ENCODE results near the gene PPP1R3G.

DNA sequence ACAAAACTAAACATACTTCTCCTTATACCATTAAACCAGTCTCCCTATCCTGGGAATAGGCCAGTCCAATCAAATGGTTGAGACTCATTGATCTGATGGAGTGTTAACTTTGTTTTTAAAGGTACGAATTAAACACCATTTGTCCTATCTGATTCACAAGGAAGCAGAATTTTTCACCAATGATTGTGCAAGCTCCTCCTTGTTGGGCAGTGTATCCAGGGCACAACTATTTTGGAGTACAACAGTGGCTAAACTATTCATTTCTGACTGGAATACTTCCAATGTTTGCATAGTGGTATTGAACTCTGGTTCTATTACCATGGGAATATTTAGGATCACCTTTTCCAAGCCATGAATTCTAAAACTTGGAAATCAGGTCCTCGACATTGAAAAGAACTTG is 5.4 kb upstream of the PPP1R3G start:
- TF ChIP-seq, protein P1, sequence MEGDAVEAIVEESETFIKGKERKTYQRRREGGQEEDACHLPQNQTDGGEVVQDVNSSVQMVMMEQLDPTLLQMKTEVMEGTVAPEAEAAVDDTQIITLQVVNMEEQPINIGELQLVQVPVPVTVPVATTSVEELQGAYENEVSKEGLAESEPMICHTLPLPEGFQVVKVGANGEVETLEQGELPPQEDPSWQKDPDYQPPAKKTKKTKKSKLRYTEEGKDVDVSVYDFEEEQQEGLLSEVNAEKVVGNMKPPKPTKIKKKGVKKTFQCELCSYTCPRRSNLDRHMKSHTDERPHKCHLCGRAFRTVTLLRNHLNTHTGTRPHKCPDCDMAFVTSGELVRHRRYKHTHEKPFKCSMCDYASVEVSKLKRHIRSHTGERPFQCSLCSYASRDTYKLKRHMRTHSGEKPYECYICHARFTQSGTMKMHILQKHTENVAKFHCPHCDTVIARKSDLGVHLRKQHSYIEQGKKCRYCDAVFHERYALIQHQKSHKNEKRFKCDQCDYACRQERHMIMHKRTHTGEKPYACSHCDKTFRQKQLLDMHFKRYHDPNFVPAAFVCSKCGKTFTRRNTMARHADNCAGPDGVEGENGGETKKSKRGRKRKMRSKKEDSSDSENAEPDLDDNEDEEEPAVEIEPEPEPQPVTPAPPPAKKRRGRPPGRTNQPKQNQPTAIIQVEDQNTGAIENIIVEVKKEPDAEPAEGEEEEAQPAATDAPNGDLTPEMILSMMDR (IDR thresholded peaks at IDR 0.05): no peak
- no peak for TF ChIP-seq POLR2A (IDR thresholded peaks at IDR 0.05)
